Measurements from ENCODE around the gene DGKB.

GRCh38 chr7:14738086-14738485 lies 164.5 kb downstream of the DGKB start:
- TF ChIP-seq FOXK1 (CRISPR knock-in tag; IDR thresholded peaks at IDR 0.05) (no peak), MAX (CRISPR knock-in tag; IDR thresholded peaks at IDR 0.05) (no peak), CTCF (IDR thresholded peaks at IDR 0.05) (no peak), ZNF317 (CRISPR knock-in tag; IDR thresholded peaks at IDR 0.05; ENCODE audit: borderline replicate concordance, low read depth) (no peak), USF2 (CRISPR knock-in tag; IDR thresholded peaks at IDR 0.05) (no peak)
